ENCODE measurements around the gene DCC.

DNA sequence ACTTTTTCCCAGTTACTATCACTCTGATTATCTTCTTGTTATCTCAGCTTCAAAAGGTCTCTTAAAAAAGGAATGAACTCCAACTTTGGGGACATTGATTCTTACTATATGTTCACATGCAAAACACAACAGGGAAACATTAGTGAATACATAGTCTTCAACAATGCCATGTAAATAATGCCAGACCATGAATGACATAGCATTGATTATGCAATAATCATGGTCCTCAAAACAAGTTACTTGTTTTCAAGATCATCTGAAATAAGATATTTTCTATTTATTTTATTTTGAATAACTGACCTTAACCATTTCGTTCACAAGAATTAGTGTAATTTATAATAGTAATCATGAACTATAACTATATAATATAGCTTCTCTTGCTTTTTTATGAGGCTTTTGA, 982.2 kb downstream of the DCC start:
- no peak for TF ChIP-seq EZH2 (IDR thresholded peaks at IDR 0.05)
- no peak for TF ChIP-seq POLR2AphosphoS5 (IDR thresholded peaks at IDR 0.05; ENCODE audit: borderline replicate concordance, low read depth, low read length)

Data from SK-N-MC (cell line).